PFSK-1 (cell line): ENCODE results near the gene ALG10.

ENCODE experiments used
- FOXP2 ChIP-seq: optimal IDR thresholded peaks from 2 replicates; pipeline ENCODE3; 2011; ENCODE audit warnings: borderline replicate concordance, control low read depth, inconsistent platforms; ENCODE audit not compliant: insufficient read depth; ENCODE audit errors: extremely low read length, extremely low read depth
- POLR2AphosphoS5 ChIP-seq: IDR thresholded peaks from 2 replicates; pipeline ENCODE4 v1.6.1; 2012; ENCODE audit warnings: low read depth, mild to moderate bottlenecking, control low read depth, low read length, moderate library complexity
- SIN3A ChIP-seq: IDR thresholded peaks from 2 replicates; pipeline ENCODE4 v1.6.1; 2012; ENCODE audit warnings: mild to moderate bottlenecking, low read length, moderate library complexity, borderline replicate concordance; ENCODE audit not compliant: insufficient read depth
- TAF1 ChIP-seq: IDR thresholded peaks from 2 replicates; pipeline ENCODE4 v1.6.1; 2012; ENCODE audit warnings: low read length, control low read depth, borderline replicate concordance; ENCODE audit not compliant: insufficient read depth
- TF ChIP-seq, protein P1 (sequence below), 2 experiments: IDR thresholded peaks; 2 replicates each; pipeline versions ENCODE4 v1.6.1 to v1.8.0; 2011 to 2012; ENCODE audit warnings: low read depth in 2 of 2, low read length in 2 of 2, control low read depth in 1 of 2, inconsistent platforms in 1 of 2, mild to moderate bottlenecking in 1 of 2, moderate library complexity in 1 of 2; ENCODE audit not compliant: insufficient read depth in 1 of 2

ALG10 gene

DNA sequence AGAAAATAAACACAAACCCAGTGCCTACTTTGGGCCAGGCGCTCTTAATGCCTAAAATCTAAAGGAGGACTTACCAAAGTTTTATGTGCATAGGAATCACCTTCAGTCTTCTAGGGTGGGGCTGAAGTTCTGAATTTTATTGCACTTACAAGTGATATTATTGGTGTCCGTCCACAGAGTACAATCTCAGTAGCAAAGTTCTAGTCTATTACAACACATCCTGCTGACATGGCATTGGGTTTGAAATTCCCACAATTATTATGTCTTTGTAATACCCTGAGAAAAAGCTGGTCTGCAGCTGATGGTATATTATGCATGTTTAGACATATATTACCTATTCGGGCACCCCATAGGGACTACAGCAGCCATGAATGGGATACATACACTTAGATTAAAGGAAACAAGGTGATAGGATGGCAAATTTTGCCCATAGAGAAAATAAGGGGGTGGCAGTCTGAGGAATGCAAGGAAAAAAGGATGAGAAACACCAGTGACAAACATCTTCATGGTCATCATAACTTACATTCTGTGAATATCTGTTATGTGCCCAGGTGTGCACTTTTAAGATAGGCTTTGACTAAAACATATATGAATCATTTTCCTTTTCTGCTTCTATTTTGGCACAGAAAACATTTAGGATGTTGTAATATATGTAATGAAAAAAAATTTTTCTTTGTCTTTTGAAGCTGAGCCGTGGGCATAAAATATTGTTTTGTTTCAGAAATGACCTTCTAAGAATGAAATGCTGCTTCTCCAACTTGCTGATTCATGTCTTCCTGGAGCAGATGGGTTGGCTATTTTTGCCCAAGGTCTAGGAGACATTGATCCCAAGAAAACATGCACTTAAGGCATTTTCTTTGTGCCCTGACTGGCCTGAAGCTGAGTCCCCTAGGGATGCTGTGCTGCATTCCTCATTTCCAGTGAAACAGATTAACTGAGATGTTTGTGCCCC, 27.2 kb upstream of the ALG10 start:
- TF ChIP-seq TAF1 (no peak), POLR2AphosphoS5 (no peak)

DNA sequence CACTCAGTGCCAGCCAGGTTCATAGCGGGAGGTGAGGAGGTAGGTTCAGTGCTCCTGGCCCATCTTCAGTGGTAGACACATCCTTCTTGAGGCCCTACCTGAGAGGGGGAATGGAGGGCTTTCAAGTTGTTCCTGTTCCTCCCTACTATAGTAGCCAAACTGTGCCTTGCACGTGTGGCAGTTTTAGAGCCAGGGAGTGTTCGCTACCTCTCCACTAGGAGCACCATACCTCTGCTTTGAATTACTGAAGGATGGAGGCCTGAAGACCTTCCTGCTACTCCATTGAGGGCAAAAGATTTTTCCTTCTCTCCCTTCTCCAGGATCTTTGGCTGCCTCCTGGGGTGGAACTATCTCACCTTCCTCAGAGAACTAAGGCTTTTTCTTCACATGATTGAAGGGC, 5.9 kb upstream of the ALG10 start:
- no peak for TF ChIP-seq POLR2AphosphoS5
- no peak for TF ChIP-seq FOXP2
- no peak for TF ChIP-seq SIN3A
- TF ChIP-seq, protein P1, sequence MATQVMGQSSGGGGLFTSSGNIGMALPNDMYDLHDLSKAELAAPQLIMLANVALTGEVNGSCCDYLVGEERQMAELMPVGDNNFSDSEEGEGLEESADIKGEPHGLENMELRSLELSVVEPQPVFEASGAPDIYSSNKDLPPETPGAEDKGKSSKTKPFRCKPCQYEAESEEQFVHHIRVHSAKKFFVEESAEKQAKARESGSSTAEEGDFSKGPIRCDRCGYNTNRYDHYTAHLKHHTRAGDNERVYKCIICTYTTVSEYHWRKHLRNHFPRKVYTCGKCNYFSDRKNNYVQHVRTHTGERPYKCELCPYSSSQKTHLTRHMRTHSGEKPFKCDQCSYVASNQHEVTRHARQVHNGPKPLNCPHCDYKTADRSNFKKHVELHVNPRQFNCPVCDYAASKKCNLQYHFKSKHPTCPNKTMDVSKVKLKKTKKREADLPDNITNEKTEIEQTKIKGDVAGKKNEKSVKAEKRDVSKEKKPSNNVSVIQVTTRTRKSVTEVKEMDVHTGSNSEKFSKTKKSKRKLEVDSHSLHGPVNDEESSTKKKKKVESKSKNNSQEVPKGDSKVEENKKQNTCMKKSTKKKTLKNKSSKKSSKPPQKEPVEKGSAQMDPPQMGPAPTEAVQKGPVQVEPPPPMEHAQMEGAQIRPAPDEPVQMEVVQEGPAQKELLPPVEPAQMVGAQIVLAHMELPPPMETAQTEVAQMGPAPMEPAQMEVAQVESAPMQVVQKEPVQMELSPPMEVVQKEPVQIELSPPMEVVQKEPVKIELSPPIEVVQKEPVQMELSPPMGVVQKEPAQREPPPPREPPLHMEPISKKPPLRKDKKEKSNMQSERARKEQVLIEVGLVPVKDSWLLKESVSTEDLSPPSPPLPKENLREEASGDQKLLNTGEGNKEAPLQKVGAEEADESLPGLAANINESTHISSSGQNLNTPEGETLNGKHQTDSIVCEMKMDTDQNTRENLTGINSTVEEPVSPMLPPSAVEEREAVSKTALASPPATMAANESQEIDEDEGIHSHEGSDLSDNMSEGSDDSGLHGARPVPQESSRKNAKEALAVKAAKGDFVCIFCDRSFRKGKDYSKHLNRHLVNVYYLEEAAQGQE (IDR thresholded peaks at IDR 0.05; ENCODE audit: insufficient read depth in 1 of 2, low read depth in 2 of 2, low read length in 2 of 2): no peak
- TF ChIP-seq TAF1: no peak

DNA sequence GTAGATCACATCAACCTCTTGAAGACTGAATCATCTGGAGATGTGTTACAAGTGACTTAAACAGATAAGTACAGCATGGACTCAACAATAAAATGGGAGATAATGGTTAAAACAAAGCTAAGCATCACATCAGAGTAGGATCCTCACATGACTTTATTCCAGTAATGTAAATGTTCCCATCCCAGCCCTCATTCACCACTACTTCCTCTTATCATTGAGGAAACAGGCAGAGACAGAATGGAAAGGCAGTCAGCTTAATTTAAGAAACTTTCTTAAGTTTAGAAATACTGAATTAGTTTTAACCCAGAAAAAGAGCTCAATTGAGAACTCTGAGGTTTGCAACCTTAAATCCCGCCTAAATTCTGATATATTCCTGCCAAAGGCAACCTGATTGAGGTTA, 1.2 kb upstream of the ALG10 start:
- no peak for TF ChIP-seq TAF1
- TF ChIP-seq FOXP2: no peak
- TF ChIP-seq, protein P1 (IDR thresholded peaks at IDR 0.05; ENCODE audit: insufficient read depth in 1 of 2, low read depth in 2 of 2, low read length in 2 of 2): no peak
- no peak for TF ChIP-seq POLR2AphosphoS5
- TF ChIP-seq SIN3A: no peak

DNA sequence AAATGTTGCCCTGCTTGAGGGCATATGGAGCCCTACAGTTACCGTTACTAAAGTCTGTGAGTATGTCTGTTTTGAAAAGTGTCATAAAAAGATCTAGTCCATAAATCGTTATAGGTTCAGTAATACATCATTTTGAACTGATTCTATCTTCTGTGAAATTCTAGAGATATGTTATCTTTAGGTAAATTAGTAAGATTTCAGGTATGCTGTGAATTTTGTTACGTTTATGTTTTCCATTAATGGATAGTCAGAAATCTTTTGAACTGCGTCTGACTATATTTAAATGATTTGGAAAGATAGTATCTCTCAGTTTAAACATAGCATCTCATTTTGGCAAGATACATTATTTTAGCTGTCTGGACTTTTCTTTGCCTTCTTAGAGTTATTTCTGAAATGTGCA, 8.3 kb downstream of the ALG10 start:
- TF ChIP-seq, protein P1 (IDR thresholded peaks at IDR 0.05; ENCODE audit: insufficient read depth in 1 of 2, low read depth in 2 of 2, low read length in 2 of 2): no peak
- no peak for TF ChIP-seq POLR2AphosphoS5
- no peak for TF ChIP-seq FOXP2
- TF ChIP-seq SIN3A: no peak

DNA sequence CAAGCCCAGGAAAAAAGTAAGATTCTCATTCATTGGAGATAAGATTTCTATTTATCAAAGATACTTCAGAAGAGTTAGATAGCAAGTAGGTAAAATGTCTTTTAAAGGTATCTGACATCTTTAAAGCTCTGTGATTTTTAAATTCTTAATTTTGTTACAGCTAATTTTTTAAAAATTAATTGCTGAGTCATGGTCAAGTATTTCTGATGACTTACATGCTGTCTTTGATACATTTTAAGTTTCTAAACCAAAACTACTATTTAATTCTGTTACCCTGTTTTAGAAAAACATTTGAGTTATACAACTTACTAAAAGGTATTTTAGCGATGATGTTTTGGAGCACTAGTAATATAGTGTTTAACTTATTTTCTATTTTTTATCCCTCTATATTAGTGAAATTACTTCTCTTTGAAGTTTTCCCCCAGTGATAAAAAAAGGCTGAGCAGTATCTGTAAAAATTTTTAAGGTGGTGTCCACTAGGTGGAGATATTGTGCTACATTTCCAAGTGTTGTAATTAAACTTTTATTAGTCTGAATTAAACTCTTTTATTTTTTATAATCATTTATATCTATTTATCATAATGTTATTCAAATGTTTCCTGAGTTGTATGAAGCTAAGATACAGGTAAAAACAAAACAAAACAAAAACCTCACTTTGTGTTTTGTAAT, 11.5 kb downstream of the ALG10 start:
- TF ChIP-seq, protein P1 (IDR thresholded peaks at IDR 0.05; ENCODE audit: insufficient read depth in 1 of 2, low read depth in 2 of 2, low read length in 2 of 2): no peak
- no peak for TF ChIP-seq SIN3A
- no peak for TF ChIP-seq TAF1
